OCI-LY1 (cell line): Measurements from ENCODE around the gene SSH2.

Experiments
- H2AFZ ChIP-seq: fragments of 200-600 bp; sonication (generic), shearing (Covaris generic); 2 replicates; pipeline ENCODE4 v1.6.0; 2014; ENCODE audit warnings: antibody characterized with exemption, mild to moderate bottlenecking, low read length
- H3F3A ChIP-seq: fragments of 200-600 bp; sonication (generic), shearing (Covaris generic); 2 replicates; pipeline ENCODE4 v1.6.0; 2014; ENCODE audit warnings: mild to moderate bottlenecking, antibody characterized with exemption, low read length, moderate library complexity; ENCODE audit not compliant: insufficient read depth
- H3K27ac ChIP-seq: fragments of 200-600 bp; sonication (generic); 2 replicates; pipeline ENCODE4 v1.5.1; 2014; ENCODE audit warnings: low read length, mixed run types, mild to moderate bottlenecking, low read depth; ENCODE audit not compliant: poor library complexity, severe bottlenecking
- H3K27me3 ChIP-seq: fragments of 200-600 bp; sonication (generic); 2 replicates; pipeline ENCODE4 v1.6.0; 2014; ENCODE audit warnings: antibody characterized with exemption, mild to moderate bottlenecking, low read length, moderate library complexity; ENCODE audit not compliant: insufficient read depth
- H3K36me3 ChIP-seq: fragments of 200-600 bp; sonication (generic); 2 replicates; pipeline ENCODE4 v1.6.1; 2014; ENCODE audit warnings: mild to moderate bottlenecking, antibody characterized with exemption, low read length, moderate library complexity, mixed read lengths; ENCODE audit not compliant: insufficient read depth
- H3K4me1 ChIP-seq: fragments of 200-600 bp; sonication (generic); 2 replicates; pipeline ENCODE4 v1.5.1; 2014; ENCODE audit warnings: mild to moderate bottlenecking, low read length, moderate library complexity; ENCODE audit not compliant: insufficient read depth, severe bottlenecking
- H3K4me2 ChIP-seq: fragments of 200-600 bp; sonication (generic), shearing (Covaris generic); 2 replicates; pipeline ENCODE4 v1.6.1; 2014; ENCODE audit warnings: low read length
- H3K4me3 ChIP-seq: fragments of 200-600 bp; sonication (generic); 2 replicates; pipeline ENCODE4 v1.5.1; 2014; ENCODE audit warnings: low read length, low read depth, mild to moderate bottlenecking, mixed read lengths; ENCODE audit not compliant: poor library complexity, severe bottlenecking
- H3K79me2 ChIP-seq: fragments of 200-600 bp; shearing (Covaris generic); 2 replicates; pipeline ENCODE4 v1.6.1; 2016; ENCODE audit warnings: mixed run types, low read length, mixed read lengths; ENCODE audit not compliant: insufficient read depth
- H3K9ac ChIP-seq: fragments of 200-600 bp; sonication (generic), shearing (Covaris generic); 2 replicates; pipeline ENCODE4 v1.6.1; 2014; ENCODE audit warnings: mild to moderate bottlenecking, low read length, mixed read lengths
- H3K9me2 ChIP-seq: fragments of 200-600 bp; sonication (generic), shearing (Covaris generic); 2 replicates; pipeline ENCODE4 v1.6.1; 2014; ENCODE audit warnings: low read depth, mild to moderate bottlenecking, low read length, mixed read lengths
- H3K9me3 ChIP-seq: fragments of 200-600 bp; shearing (Covaris generic); 2 replicates; pipeline ENCODE4 v1.6.1; 2014; ENCODE audit warnings: low read length, mixed read lengths
- H4K20me1 ChIP-seq: fragments of 200-600 bp; sonication (generic), shearing (Covaris generic); 2 replicates; pipeline ENCODE4 v1.6.0; 2016; ENCODE audit warnings: mild to moderate bottlenecking, low read length; ENCODE audit not compliant: insufficient read depth
- CTCF ChIP-seq: fragments of 200-600 bp; sonication (generic), shearing (Covaris generic); IDR thresholded peaks from 2 replicates; pipeline ENCODE4 v1.5.1; 2017; ENCODE audit warnings: mild to moderate bottlenecking, antibody characterized with exemption, low read length, moderate library complexity, mixed read lengths
- EZH2 ChIP-seq: fragments of 200-600 bp; sonication (generic), shearing (Covaris generic); IDR thresholded peaks from 2 replicates; pipeline ENCODE4 v1.8.0; 2017; ENCODE audit warnings: borderline replicate concordance, mixed run types, mild to moderate bottlenecking, antibody characterized with exemption, low read length, moderate library complexity, mixed read lengths

The SSH2 gene

GRCh38 chr17:29800457-29800856 is 129.6 kb downstream of the SSH2 start:
- Histone ChIP-seq H3K27me3 (no peaks in the 10 kb centered on the region), H3K9ac (no peak overlapping the region), H3F3A (no peaks in the 10 kb centered on the region), H3K9me2 (no peaks in the 10 kb centered on the region), H2AFZ (no peak overlapping the region), H3K27ac (no peak overlapping the region), H3K4me2 (no peak overlapping the region), H3K4me3 (no peak overlapping the region), H3K4me1 (peaks cover 6% of the 10 kb centered on the region), H3K9me3 (peaks cover 14% of the 10 kb centered on the region; the same call in 1 of the 2 replicates), H4K20me1 (no peaks in the 10 kb centered on the region), H3K79me2 (peaks cover 4% of the 10 kb centered on the region; the same call in 1 of the 2 replicates), H3K36me3 (peaks cover 27% of the 10 kb centered on the region)
- TF ChIP-seq CTCF (no peak), EZH2 (no peak)

- Histone ChIP-seq H3K9me2 (no peaks in the 10 kb centered on the region), H3K4me1 (peaks cover 5% of the 10 kb centered on the region), H4K20me1 (no peaks in the 10 kb centered on the region), H3K27me3 (no peaks in the 10 kb centered on the region), H3K4me3 (no peak overlapping the region), H2AFZ (no peak overlapping the region), H3K27ac (no peak overlapping the region), H3K9me3 (peaks cover 14% of the 10 kb centered on the region; the same call in 1 of the 2 replicates), H3F3A (no peaks in the 10 kb centered on the region), H3K9ac (no peak overlapping the region), H3K4me2 (no peak overlapping the region), H3K79me2 (peaks cover 4% of the 10 kb centered on the region; the same call in 1 of the 2 replicates), H3K36me3 (peaks cover 36% of the 10 kb centered on the region)
- TF ChIP-seq CTCF (no peak), EZH2 (no peak)
Observed at GRCh38 chr17:29796652-29797051, 133.4 kb downstream of the SSH2 start.

GRCh38 chr17:29793501-29793900 is 136.5 kb downstream of the SSH2 start:
- H3K9me2 ChIP-seq: no peaks in the 10 kb centered on the region
- peaks cover 29% of the 10 kb centered on the region for H3K36me3 ChIP-seq
- no peak overlapping the region for H3K4me2 ChIP-seq
- no peak for TF ChIP-seq CTCF
- no peak for TF ChIP-seq EZH2
- H4K20me1 ChIP-seq: no peaks in the 10 kb centered on the region
- no peaks in the 10 kb centered on the region for H3F3A ChIP-seq
- no peak overlapping the region for H2AFZ ChIP-seq
- no peak overlapping the region for H3K4me3 ChIP-seq
- peaks cover 5% of the 10 kb centered on the region for H3K4me1 ChIP-seq
- no peak overlapping the region for H3K9ac ChIP-seq
- H3K9me3 ChIP-seq: no peaks in the 10 kb centered on the region
- H3K27me3 ChIP-seq: no peaks in the 10 kb centered on the region
- H3K79me2 ChIP-seq: no peaks in the 10 kb centered on the region
- H3K27ac ChIP-seq: no peak overlapping the region
